Kidney epithelial cell (primary cell): Measurements from ENCODE around the gene ADSS1. TPM values are rescaled to one million over a fixed set of nuclear protein-coding genes. Genes with fewer than 3 reads are reported as not detected.
A peak's percentile ranks its signal among the peaks of the same experiment; 100 is the strongest.
"Not testable (repeated sequence)": the region's sequence is repeated elsewhere in the genome, so short reads cannot be mapped to it uniquely, and the experiment has no call there.

Experiments used
- DNase-seq: peaks from one replicate; pipeline ENCODE4 v3.0.0-alpha.2; 2010; ENCODE audit warnings: low read depth
- H3K27me3 ChIP-seq: 2 replicates; pipeline ENCODE4 v1.6.0; 2011; ENCODE audit warnings: low read length; ENCODE audit not compliant: control insufficient read depth, insufficient read depth
- H3K36me3 ChIP-seq: 2 replicates; pipeline ENCODE4 v1.5.1; 2011; ENCODE audit warnings: low read length; ENCODE audit not compliant: control insufficient read depth, insufficient read depth
- H3K4me3 ChIP-seq: 2 replicates; pipeline ENCODE4 v1.5.1; 2011; ENCODE audit warnings: low read depth, mild to moderate bottlenecking, control low read depth, low read length
- CTCF ChIP-seq: IDR thresholded peaks from 2 replicates; pipeline ENCODE4 v1.5.1; 2011; ENCODE audit warnings: mild to moderate bottlenecking, moderate library complexity, low read length, control low read depth, inconsistent platforms; ENCODE audit not compliant: insufficient read depth, poor library complexity, severe bottlenecking
- total RNA-seq: library from RNA; depleted of rRNA; stranded (reverse); fragments of >200 nt; gene quantifications from 2 replicates; pipeline ENCODE4 v1.2.3, GENCODE V29; 2015

ADSS1 gene
- total RNA-seq, 1 donor from 2014 or later, result 10.3 TPM

DNA sequence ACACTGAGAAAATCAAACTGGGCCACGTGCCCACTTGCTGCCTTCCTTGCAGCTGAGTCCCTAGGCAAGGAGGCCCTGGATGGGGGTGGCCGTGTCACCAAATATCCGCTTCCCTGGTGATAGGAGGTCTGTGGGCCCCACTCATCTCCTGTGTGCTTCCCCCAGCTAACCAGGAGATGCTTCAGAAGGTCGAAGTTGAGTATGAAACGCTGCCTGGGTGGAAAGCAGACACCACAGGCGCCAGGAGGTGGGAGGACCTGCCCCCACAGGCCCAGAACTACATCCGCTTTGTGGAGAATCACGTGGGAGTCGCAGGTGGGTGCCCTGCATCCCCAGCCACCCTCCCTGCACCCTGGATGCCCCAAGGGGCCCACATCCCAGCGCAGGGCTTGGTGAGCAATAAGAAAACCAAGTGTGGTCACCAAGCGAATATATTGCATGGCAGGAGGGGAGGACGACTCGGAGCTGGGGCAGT, 22.1 kb downstream of the ADSS1 start:
- H3K4me3 ChIP-seq, result no peak overlapping the region
- no peak for DNase-seq
- TF ChIP-seq CTCF, result no peak
- no peaks in the 10 kb centered on the region for H3K27me3 ChIP-seq
- H3K36me3 ChIP-seq, result no peaks in the 10 kb centered on the region

- DNase-seq, result no peak
- TF ChIP-seq CTCF, result no peak
- Histone ChIP-seq H3K36me3 (no peaks in the 10 kb centered on the region), H3K27me3 (no peaks in the 10 kb centered on the region), H3K4me3 (no peak overlapping the region)
These were observed 23.0 kb downstream of the ADSS1 start for GRCh38 chr14:104746934-104747481.

DNA sequence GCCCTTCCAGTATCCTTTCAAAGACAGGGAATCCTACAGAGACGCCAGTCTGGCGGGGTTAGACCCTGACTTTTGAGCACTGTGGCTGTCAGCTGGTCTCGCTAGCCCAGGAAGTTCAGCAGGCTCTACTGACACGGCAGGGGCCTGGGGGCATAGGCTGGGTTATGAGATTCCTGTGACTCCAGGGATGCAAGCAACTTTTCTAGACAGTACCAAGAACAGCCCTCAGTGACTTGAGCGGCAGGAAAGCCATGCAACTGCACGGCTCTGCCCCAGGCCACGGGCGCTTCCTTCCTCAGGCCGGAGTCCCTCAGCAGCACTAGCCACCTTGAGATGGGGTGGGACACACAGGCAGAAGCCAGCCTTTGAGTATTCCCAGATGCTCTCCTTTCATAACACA, 23.8 kb downstream of the ADSS1 start:
- DNase-seq, result no peak
- Histone ChIP-seq H3K36me3 (no peaks in the 10 kb centered on the region), H3K4me3 (no peak overlapping the region), H3K27me3 (no peaks in the 10 kb centered on the region)
- TF ChIP-seq CTCF, result no peak

- peak; percentile 34 for DNase-seq
- Histone ChIP-seq H3K4me3 (no peak overlapping the region), H3K36me3 (no peaks in the 10 kb centered on the region), H3K27me3 (no peaks in the 10 kb centered on the region)
- TF ChIP-seq CTCF, result no peak
These were observed 25.2 kb downstream of the ADSS1 start for GRCh38 chr14:104749111-104749649.

GRCh38 chr14:104750056-104750752, 26.2 kb downstream of the ADSS1 start:
- DNase-seq, result no peak
- no peak overlapping the region for H3K4me3 ChIP-seq
- no peaks in the 10 kb centered on the region for H3K36me3 ChIP-seq
- H3K27me3 ChIP-seq, result no peaks in the 10 kb centered on the region
- no peak for TF ChIP-seq CTCF

DNA sequence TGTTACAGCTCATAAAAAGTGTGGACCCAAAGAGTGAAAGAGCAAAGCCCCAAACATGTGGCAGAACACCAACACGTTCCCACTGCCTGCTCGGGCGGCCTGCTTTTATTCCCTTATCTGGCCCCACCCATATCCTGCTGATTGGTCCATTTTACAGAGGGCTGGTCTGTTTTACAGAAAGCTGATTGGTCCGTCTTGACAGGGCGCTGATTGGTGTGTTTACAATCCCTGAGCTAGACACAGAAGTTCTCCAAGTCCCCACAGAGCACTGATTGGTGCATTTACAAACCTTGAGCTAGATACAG, 26.7 kb downstream of the ADSS1 start:
- not testable (repeated sequence) for H3K4me3 ChIP-seq, H3K27me3 ChIP-seq, DNase-seq, H3K36me3 ChIP-seq
